Measurements from ENCODE around the gene SFI1. TPM values are rescaled to one million over a fixed set of nuclear protein-coding genes. Genes with fewer than 3 reads are reported as not detected.
"Not testable (repeated sequence)": the region's sequence is repeated elsewhere in the genome, so short reads cannot be mapped to it uniquely, and the experiment has no call there.

The SFI1 gene
- total RNA-seq, 1 donor from 2014 or later = 22.5 TPM

DNA sequence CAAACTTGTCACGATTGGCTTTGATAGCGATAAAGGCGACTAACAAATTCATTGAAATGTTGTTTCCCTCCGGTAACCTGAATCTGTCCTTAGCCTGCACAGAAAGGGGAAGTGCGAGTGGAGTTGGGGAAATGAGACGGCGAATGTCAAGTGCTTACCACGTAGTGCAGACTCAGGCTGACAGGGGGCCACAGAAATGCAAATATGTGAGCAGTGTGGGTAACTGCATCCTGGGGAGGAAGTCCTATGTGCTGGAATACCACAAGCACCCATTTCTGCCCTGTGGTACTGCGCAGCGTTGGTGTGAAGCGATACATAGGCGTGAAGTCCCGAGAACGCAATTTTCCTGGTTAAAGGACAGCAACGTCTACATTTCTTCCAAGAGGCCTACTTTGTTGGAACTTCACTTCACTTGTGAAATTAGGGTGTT is 5.8 kb upstream of the SFI1 start:
- DNase-seq (ENCODE audit: low spot score) = no peak

DNA sequence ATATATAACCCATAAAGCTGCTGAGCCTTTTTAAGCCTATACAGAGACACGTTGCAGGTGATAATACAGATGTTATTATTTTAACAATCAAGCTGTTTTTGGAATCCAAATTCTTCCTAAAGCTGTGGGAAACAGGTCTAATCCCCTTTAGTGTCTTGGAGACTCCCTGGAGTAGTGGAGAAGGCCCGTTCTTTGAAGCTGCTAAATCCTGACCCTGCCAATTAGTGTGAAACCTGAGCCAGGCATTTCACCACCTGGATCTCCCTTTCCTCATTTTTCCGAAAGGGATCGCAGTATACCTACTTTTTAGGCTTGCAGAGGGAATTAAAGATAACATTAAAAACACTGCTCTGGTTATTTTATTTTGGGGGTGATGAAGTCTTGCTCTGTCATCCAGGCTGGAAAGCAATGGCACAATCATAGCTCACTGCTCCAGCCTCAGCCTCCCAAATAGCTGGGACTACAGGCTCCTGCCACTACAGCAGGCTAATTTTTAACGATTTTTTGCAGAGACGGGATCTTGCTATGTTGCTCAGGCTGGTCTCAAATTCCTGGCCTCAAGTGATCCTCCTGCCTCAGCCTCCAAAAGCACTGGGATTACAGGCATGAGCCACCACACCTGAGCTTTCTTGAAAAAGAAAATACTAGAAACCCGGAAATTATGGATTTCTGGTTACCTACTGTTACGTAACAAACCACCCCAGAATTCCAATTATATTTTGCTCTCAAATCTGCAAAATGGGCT is 4.9 kb upstream of the SFI1 start:
- DNase-seq (ENCODE audit: low spot score) = no peak

DNA sequence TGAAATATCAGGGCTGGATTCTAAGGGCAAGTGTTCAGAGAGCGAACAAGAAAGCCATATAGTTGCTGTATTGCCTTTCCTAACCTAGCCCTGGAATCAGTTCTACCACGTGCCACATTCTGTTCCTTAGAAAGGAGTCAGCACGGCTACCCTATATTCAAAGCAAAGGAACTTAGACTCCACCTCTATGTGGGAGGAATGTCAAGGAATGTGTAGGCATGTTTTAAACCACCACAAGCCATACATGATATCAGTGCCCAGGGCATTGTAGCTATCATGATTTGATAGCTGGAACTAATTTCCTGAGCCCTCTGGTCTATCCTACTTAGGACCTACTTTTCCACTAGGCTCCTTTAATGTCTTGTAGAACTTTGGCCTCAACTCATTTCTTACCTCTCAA is 4.2 kb upstream of the SFI1 start:
- no peak for DNase-seq (ENCODE audit: low spot score)

DNA sequence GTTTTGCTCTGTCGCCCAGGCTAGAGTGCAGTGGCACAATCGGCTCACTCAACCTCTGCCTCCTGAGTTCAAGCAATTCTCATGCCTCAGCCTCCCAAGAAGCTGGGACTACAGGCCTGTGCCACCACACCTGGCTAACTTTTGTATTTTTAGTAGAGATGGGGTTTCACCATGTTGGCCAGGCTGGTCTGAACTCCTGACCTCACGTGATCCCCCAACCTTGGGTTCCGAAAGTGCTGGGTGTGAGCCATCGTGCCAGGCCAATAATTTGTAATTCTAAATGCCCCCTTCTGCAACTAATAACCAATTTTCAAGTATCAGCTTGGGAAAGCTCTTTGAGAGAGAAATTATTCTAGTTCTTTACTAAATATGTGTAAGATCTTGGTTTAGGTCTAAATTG is 3.0 kb upstream of the SFI1 start:
- not testable (repeated sequence) for DNase-seq (ENCODE audit: low spot score)

DNA sequence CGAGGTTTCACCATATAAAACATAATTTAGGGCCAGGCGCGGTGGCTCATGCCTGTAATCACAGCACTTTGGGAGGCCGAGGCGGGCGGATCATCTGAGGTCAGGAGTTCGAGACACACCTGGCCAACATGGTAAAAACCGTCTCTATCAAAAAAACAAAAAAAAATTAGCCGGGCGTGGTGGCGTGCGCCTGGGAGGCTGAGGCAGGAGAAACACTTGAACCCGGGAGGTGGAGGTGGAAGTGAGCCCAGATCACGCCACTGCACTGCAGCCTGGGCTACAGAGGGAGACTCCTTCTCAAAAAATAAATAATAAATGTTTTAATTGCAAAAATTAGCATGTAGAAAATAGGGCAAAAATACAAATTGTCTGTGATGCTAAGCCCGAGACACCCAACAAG is 993 bp upstream of the SFI1 start:
- DNase-seq (ENCODE audit: low spot score) = no peak

DNA sequence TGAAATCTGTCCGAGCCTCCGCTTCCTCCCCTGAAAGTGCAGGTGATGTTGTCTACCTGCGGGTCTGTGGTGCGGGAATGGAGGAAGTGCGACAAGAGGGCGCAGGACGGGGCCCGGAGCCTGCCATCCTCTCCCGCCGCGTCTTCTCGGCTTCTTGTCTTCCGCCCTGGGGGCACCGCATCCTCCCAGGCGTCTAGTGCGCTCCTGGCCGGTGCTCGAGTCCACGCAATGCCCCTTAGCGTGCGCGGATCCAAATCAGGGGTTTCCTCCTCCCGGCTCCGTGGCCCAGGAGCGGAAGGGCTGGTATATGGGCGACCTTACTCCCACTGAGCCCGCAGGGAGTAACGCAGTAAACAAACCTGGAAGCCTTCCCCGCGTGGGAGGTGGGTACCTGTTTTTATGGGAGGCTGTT is 405 bp downstream of the SFI1 start:
- DNase-seq (ENCODE audit: low spot score) = no peak

DNA sequence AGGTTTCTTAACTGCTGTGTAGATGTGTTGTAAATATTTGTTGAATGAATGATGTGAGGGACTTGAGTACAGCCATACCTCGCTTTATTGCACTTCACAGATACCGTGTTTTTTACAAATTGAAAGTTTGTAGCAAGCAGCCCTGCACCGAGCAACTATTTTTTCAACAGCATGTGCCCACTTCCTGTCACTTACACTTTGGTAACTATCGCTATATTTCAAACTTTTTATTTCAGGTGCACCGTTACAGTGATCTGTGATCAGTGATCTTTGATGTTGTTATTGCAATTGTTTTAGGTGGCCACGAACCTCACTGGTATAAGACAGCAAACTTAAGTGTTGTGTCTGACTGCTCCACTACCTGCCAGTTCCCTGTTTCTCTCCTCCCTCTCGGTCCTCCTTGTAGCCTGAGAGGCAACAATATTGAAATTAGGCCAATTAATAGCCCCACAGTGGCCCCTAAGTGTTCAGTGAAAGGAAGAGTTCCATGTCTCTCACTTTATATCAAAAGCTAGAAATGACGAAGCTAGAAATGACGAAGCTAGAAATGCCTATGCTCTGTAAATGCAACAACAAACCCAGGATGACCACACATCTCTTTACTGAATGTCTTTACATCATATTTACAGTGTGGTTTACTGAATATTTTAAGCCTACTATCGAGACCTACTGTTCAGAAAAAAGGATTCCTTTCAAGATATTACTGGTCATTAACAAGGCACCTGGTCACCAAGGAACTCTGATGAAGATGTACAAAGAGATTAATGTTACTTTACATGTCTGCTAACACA is 1.0 kb downstream of the SFI1 start:
- DNase-seq (ENCODE audit: low spot score) = no peak

DNA sequence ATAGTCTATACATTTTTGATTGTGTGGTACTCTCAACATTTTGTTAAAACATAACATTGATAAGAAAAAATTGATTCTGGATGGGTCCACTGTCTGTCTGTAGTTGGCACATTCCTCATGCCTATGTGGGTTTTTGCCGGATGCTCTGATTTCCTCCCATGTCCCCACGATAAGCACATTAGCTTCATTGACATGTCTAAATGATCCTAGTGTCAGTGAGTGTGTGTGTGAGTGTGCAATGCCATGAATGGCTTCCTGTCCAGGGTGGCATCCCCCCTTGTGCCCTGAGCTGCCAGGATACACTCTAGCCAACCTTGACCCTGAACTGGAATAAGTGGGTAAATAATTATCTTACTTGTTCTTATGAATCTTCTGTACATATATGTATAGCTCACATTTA is 5.4 kb downstream of the SFI1 start:
- no peak for DNase-seq (ENCODE audit: low spot score)

DNA sequence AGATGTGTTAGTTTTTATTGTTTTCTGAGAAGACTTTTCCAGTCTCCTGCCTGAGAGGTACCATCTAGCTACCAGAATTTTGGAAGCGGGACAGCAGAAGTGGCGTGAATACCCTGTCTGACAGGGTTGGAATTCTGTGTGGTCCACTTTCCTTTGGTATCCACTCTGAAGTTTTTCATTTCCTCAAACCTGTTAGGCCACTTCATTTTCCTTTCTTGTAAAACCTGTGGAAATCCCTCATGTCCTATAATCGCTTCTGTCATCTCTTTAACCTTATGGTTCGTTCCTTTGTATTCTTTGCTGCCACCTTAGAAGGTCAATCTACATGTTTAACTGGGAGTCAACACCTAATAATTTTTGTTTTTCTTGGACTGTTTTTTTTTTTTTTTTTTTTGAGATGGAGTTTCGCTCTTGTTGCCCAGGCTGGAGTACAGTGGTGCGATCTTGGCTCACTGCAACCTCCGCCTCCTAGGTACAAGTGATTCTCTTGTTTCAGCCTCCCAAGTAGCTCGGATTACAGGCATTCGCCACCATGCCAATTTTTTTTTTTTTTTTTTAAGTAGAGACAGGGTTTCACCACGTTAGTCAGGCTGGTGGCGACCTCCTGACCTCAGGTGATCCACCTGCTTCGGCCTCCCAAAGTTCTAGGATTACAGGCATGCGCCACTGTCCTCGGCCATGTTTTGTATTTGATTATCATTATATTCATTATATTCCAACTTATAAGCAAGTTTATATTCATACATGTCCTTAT is 7.1 kb downstream of the SFI1 start:
- no peak for DNase-seq (ENCODE audit: low spot score)

DNA sequence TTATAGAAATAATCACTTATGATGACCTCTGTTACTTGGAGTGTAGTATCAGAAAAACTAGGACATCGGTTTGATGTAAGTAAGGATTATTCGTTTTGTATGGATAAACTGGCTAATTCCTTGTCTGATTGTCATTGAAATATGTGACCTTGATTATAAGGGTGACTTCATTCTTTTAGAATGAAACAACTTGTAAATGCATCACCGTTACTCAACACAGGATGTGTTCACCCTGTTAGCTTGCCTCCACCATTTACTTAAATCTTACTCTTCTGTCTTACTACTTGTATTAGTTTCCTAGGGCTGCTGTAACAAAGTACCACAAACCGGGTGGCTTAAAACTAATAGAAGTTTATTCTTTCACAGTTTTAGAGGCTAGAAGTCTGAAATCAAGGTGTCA is 7.9 kb downstream of the SFI1 start:
- no peak for DNase-seq (ENCODE audit: low spot score)

DNA sequence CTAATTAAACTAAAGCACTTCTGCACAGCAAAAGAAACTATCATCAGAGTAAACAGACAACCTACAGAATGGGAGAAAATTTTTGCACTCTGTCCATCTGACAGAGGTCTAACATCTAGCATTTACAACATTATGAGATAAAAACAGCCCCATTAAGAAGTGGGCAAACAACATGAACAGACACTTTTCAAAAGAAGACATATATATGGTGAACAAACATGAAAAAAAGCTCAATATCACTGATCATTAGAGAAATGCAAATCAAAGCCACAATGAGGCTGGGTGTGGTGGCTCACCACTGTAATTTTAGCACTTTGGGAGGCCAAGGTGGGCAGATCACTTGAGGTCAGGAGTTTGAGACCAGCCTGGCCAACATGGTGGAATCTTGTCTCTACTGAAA is 11.2 kb downstream of the SFI1 start:
- DNase-seq (ENCODE audit: low spot score) = not testable (repeated sequence)

DNA sequence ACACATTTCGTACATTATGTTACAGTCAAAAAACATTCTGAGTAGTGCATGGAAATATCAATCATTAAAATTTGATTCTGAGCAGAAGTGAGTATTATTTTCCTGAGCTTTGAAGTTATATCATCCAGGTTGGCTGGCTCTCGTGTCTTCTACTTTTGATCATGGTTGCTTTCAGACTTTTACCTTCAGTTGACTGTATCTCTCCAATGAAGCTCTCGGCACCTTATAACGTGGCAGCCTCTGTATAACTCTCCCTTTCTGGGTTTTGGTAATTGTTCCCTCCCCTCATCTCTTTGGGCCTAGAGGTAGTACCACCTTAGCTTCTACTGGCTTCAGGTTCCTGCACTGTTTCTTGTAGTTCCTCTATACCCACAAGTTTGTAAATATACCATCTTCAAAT is 12.2 kb downstream of the SFI1 start:
- DNase-seq (ENCODE audit: low spot score) = no peak

DNA sequence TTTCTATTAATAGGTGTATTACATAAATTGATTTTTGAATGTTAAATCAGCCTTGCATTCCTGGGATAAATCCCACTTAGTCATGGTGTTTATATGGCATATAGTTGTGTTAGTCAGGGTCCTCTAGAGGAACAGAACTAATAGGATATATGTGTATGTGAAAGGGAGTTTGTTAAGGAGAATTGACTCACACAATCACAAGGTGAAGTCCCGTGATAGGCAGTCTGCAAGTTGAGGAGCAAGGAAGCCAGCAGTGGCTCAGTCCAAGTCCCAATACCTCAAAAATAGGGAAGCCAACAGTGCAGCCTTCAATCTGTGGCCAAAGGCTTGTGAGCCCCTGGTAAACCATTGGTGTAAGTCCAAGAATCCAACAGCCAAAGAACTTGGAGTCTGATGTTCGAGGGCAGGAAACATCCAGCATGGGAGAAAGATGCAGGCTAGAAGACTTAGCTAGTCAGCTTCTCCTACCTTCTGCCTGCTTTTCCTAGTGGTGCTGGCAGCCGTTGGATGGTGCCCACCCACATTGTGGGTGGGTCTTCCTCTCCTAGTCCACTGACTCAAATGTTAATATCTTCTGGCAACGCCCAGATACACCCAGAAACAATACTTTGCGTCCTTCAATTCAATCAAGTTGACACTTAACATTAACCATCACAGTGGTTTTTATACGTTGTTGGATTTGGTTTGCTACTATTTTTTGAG is 12.9 kb downstream of the SFI1 start:
- no peak for DNase-seq (ENCODE audit: low spot score)

DNA sequence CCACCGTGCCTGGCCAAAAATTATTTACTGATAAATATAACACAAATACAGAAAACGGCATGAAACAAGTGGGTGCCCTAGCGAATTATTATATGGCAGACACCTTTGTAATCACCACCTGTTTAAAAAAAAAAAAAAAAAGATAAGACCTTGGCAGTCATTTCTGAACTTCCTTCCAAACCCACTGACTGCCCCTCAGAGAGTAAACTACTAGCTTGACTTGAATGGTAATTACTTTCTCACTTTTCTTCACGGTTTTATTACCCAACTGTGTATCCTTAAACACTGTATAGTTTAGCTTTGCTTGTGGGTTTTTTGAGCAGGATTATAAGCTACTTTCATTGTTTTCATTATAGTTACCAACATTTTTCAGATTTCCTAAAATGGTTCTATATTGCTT is 23.7 kb downstream of the SFI1 start:
- no peak for DNase-seq (ENCODE audit: low spot score)

DNA sequence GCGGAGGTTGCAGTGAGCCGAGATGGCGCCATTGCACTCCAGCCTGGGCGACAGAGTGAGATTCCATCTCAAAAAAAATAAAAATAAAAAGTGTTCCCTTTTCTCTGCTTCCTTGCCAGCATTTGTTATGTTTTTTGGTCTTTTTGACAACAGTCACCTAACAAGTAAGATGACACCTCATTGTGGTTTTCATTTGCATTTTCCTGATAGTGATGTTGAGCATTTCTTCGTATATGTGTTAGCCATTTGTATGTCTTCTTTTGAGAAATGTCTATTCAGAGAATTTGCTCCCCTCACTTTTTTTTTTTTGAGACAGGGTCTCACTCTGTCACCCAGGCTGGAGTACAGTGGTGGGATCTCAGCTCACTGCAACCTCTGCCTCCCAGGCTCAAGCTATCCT is 27.8 kb downstream of the SFI1 start:
- peak; percentile 22 for DNase-seq (ENCODE audit: low spot score)

DNA sequence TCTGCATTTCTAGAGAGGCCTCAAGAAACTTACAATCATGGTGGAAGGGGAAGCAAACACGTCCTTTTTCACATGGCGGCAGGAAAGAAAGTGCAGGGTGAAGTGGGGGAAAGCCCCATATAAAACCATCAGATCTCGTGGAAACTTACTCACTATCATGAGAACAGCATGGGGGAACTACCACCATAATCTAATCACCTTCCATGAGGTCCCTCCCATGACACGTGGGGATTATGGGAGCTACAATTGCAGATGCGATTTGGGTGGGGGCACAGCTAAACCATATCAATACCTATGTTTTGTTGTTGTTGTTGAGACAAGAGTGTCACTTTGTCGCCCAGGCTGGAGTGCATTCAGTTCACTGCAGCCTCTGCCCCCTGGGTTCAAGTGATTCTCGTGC is 29.9 kb downstream of the SFI1 start:
- DNase-seq (ENCODE audit: low spot score) = no peak

DNA sequence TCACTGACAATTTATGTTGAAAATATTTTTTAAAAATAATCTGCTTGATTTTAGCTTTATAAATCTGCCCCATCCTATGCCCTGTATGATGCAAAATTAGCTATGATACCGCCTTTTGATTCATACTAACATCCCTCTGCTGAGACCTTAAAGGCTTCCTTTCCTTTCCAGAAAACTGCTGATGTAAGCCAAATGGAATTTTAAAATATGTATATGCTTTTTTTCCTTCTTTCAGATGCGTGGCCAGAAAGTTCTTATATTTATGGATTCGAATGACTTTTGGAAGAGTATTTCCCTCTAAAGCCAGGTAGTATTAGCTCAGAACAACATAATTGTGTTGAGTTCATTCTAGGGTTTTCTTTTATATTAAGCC is 34.5 kb downstream of the SFI1 start:
- DNase-seq (ENCODE audit: low spot score) = no peak

DNA sequence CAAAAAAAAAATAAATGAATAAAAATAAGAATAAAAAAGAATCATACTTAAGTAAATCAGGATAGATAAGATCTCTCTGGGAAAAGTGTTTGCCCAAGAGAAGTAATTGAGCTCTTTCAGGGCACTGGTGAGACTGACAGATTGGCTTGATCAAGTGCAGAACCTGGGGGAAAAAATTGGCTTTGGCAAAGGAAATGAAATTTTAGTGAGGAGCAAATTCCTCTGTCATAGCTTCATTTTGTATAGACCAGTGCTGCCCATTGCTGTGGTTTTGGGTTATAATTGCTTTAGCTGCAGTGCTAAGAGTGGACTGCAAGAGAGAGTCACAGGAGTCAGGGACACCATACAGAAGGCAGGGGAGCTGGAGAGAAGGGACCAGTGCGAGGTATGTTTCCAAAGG is 35.7 kb downstream of the SFI1 start:
- no peak for DNase-seq (ENCODE audit: low spot score)

DNA sequence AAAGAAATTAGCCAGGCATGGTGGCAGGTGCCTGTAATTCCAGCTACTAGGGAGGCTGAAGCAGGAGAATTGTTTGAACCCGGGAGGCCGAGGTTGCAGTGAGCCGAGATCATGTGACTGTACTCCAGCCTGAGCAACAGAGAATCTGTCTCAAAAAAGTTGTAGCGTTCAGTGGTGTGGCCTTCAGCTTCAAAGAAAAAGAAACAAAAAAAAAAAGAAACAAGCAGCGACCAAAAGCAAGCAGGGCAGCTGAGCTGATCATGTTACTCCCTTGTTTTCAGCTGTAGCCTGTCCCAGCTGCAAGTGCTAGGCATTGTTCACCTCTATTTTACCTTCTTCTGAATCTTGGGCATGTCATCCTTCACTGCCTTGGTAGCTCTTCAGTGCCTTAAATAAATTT is 37.0 kb downstream of the SFI1 start:
- DNase-seq (ENCODE audit: low spot score) = no peak

DNA sequence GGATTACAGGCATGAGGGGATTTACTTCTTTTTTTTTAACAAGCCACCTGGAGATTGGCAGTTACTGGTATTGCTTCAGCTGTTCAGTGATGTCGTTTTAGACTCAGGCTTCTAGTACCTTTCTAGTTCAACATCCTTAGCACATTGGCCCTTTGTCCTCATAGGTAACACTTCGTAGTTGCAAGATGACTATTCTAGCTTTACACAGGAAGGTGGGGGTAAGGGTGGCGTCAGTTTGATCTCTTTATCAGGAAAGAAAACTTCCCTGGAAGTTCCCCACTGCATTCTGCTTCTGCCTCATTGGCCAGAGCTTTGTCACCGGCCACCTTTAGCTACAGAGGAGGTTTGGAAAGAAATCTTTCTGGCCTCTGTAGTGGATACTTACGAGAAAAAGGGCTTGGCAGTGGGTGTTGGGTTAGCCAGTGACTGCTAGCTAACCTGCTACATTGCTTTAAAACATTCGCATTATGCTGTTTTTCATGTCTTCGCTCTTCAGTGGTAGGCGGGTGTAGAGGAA is 40.7 kb downstream of the SFI1 start:
- no peak for DNase-seq (ENCODE audit: low spot score)

DNA sequence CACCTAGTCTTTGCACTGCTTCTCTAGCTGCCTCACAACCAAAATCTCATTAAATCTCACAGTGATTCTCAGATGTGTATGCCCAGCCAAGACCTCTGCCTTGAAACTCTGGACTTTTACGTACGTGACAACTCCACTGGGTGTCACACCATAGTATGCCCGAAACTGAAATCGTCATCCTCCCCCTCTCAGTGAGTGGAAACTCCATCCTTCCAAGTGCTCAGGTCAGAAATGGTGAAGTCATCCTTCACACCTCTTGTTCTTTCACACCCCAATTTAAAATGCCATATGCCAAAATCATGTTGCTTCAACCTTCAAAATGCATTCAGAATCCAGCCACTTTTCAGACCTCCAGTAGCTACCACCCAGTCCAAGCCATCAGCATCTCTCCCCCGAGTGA is 42.5 kb downstream of the SFI1 start:
- no peak for DNase-seq (ENCODE audit: low spot score)
